NB4 (cell line): ENCODE data around the gene FANCC.

Experiments used
- POLR2A ChIP-seq: IDR thresholded peaks from 2 replicates; pipeline ENCODE4 v1.6.1; 2011; ENCODE audit warnings: mild to moderate bottlenecking; ENCODE audit not compliant: insufficient read length; ENCODE audit errors: extremely low read depth
- TF ChIP-seq, protein P1 (sequence below): IDR thresholded peaks from one replicate; pipeline ENCODE4 v1.5.1; 2012; ENCODE audit warnings: low read depth, low read length
- TF ChIP-seq, protein P2 (sequence below): IDR thresholded peaks from 2 replicates; pipeline ENCODE4 v1.6.1; 2011; ENCODE audit warnings: low read depth, low read length

DNA sequence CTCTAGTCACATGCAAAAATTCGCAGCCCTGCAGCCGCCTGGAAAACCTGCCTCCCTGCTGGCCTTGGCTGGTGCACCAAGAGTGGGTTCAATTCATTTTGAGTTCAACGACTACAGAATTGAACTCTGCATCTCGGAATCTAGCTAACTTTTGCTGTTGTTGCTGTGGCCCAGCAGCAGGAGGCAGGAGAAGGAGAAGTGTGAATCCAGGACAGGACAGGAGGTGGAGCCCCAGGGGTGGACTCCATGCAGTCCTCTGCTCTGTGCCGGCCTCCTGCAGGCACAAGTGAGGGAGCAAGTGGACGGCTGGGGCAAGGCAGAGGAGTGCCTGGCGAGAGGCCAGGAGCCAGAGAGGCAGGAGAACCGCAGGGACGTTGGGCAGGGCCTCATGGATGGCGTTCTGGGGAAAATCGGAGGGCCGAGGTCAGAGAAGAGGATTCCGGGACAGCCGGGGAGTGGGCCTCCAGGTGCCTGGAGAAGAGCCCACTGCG is 214.2 kb downstream of the FANCC start:
- TF ChIP-seq, protein P1, sequence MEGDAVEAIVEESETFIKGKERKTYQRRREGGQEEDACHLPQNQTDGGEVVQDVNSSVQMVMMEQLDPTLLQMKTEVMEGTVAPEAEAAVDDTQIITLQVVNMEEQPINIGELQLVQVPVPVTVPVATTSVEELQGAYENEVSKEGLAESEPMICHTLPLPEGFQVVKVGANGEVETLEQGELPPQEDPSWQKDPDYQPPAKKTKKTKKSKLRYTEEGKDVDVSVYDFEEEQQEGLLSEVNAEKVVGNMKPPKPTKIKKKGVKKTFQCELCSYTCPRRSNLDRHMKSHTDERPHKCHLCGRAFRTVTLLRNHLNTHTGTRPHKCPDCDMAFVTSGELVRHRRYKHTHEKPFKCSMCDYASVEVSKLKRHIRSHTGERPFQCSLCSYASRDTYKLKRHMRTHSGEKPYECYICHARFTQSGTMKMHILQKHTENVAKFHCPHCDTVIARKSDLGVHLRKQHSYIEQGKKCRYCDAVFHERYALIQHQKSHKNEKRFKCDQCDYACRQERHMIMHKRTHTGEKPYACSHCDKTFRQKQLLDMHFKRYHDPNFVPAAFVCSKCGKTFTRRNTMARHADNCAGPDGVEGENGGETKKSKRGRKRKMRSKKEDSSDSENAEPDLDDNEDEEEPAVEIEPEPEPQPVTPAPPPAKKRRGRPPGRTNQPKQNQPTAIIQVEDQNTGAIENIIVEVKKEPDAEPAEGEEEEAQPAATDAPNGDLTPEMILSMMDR, result peak; percentile 14
- TF ChIP-seq POLR2A, result no peak
- TF ChIP-seq, protein P2, sequence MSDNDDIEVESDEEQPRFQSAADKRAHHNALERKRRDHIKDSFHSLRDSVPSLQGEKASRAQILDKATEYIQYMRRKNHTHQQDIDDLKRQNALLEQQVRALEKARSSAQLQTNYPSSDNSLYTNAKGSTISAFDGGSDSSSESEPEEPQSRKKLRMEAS, result no peak
